GM21619 (cell line): ENCODE results near the gene LIPC.

Experiments
- ATAC-seq: cut with Tn5 transposase; IDR thresholded peaks from one replicate; pipeline ENCODE4 v1.9.1; 2021; ENCODE audit not compliant: unreplicated experiment

The LIPC gene

DNA sequence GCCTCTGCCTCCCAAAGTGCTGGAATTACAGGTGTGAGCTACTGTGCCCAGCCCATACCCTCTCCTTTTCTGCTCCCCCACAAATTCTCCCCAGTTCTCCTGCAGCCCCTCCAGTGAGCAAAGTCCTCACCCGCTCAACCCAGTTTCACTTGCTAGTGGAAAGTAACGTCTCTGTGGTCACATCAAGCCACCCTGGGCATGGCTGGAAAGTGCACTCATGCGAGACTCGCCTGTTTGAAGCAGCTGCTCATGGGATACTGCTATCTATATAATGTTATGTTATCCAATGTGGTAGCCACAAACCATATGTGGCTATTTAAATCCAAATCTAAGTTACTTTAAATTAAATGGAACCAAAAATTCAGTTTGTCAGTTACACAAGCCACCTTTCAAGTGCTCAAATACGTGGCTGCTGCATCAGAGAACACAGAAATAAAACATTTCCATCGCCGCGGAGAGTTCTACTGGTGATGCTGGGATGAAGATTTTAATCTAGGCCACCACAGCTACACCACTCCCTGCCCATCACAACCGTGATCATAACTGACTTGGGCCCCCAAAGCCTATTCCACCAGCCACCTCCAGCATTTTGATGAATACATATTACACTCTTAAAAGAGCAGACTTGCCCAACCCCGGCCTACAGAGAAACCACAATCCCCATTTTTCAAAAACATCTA, 119.4 kb downstream of the LIPC start:
- ATAC-seq = no peak

DNA sequence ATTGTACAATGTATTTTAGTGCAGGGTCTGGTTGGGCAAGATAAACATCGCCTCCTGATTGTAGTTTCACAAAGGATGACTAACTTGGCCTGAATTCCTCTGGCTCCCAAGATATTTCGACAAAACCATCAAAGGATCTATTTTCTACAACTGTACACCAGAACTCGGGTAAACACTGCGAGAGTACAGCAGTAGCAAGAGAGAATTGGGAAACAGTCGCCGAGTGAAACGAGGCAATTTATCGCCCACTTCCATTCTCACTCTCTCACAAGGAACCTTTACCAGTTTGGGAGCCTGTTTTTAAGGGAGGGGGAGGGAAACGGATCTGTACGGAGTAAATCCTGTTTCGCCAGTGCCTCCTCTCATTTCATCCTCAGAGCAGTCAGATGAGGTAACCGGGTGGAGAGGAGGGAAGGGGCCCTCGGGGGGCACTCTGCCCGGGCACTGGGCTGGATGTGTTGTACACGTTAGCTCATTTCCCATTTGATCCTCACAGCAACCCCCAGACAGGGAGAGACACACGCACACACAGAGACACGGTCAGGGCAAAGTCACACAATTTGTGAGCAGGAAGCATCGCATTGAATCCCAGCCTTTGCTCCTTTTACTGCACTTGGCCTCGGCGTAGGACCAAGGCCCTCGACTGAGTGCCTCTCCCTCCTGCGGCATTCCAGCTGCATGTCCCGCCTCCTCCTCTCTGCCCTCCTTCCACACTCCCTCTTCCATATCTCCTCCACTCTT, 120.1 kb downstream of the LIPC start:
- no peak for ATAC-seq

DNA sequence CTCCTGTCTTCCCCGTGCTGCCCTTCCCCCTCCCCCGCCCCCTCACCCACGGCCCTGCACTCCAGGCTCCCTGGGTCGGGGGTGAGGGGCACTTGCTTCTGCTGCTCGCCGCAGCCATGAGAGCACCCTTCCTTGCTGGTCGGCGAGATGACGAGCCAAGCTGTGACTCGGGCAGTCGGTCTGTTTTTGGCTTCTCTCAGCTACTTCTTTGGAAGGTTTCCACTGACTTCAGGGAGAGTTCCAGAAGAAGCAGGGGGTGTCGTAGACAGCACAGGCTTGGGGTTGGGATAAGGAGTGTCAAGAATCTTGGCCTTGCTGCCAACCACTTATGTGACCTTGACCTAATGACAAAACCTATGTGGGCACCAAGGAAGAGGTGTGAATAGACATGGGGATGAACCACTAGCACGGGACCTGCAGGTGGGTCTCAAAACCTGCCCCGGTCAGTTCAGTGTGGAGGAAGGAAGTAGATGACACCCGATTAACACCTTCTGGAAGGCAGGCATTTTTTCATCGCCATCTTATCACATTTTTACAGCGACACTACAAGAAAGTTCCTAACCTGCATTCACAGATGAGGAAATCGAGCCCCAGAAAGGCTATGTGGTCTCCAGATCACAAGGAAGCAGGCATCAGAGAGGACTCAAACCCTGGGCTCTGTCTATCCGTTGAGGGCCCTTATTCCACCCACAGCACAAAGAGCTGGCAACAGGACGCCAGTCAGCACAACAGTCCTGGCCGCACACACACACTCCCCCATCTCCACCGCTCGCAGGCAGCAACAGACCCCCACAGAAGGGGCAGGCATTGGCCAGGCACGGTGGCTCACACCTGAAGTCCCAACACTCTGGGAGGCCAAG, 120.9 kb downstream of the LIPC start:
- no peak for ATAC-seq

DNA sequence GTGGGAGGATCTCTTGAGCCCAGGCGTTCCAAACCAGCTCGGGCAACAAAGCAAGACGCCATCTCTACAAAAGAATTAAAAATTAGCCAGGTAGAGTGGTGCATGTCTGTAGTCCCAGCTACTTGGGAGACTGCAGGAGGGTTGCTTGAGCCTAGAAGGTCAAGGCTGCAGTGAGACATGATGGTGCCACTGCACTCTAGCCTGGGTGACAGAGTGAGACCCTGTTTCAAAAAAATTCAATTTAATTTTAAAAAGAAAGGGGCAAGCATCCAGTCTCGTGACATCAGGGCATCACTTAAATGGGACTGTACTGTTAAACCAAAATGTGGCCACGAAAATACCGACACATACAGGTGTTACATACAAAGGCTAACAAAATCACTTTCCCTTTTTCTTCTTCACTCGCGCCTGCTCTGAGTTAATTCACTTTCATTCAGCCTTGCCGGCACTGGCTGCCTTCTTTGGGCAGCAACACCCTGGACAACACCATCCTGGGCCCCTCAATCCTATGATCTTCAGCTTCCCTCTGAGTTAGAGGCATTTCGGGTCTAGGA, 121.7 kb downstream of the LIPC start:
- no peak for ATAC-seq

DNA sequence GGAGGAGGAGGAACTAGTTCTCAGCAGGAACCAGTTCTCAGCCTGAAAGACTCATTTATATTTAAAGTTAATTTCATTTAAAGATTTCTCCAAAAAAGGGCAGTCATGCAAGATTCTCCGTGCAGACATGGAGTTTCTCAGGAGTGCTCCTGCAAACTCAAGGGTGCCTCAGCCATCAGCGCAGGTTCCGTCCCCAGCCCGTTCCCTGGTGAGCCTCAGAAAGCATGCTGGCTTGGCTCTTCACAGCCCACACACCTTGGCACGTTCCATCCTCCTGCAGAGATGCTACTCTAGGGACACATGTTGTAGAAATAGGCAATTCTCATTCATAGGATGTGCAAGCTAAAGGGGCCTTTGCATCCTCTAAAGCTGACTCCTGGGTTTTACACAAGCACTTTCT, 123.0 kb downstream of the LIPC start:
- ATAC-seq = no peak

DNA sequence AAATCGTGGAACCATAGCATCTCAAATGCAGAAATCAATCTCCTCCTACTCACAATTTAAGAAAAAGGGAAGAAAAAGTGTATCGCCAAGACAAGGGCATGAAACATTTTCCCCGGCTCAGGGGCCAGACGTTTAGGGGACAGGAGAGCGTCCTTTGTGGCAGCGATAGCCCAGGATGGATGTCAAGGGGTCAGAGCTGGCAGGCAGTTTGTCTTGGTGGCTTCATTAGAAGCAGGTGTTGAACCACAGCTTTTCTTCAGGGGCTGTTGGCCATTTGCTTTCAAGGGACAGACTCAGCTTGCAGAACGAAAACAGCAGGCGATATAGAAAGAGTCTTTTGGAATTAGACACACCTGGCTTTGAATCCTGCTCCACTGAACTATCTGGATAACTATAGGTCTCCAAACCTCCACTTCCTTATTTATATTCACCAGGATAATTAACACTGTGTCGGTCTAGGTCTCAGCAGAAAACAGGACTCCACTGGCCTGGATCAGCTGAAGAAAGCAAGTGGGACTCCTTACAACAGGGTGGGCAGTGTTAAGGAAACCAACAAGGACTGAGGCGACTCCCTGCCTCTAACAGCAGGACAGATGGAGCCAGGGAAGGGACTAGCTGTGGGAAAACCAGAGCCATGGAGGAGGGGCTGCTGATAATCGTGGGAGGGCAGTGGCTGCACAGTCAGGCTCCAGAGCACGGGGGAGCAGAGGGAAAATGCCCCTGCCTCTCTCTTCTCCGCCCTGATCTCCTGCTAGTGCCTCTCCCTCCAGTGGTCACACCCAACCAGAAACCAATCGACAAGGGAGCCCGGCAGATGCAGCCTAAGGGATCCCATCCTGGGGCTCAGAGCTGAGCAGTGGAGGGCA, 123.6 kb downstream of the LIPC start:
- ATAC-seq = no peak

DNA sequence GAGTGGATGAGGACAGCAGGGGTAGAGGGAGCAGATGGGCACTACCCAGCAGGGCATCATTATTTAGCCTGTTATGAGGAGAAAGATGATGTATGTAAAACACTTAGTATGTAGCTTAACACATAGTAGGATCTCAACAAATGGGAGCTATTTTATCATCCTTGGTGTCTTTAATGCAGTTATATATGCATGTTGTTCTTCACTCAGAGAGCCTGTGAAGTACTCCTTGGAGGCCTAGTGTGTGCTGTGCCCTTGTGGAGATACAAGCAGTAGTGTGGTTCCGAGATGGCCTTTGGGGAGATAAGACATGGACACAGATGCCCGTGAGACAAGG, 124.2 kb downstream of the LIPC start:
- ATAC-seq = no peak

DNA sequence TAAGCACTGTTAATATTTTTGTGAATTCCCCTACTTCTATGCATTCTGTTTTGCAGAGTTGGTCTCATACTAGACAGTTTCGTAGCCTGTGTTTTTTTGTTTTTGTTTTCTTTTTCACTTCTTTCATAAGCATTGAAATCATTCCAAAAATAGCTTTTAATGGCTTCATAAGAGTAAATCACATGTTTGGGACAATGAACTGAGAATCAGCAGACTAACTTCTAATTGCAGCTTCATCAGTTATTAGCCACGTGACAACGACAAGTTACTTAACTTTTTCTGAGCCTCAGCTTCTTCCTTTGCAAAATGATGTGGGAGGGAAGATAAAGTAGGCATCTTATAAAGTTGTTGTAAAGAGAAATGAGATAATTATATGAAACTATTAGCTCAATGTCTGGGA, 124.8 kb downstream of the LIPC start:
- no peak for ATAC-seq

DNA sequence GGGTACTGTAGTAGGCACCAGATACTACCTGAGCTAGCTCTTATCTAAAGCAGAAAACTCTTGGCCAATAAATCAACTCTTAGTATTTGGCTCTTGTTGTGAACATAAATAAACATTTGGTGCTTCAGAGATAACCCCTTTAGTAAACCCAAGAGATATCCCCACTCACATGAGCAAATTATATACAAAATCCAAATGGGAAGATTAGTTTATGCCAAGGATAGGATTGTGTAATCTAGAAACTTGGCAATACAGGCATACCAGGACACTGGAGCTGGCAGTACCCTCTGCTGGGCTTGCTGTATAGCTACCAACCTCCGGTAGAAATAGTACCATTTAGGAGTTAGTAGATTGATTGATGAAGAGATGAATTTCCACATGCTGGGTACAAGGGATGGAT, 127.0 kb downstream of the LIPC start:
- no peak for ATAC-seq

DNA sequence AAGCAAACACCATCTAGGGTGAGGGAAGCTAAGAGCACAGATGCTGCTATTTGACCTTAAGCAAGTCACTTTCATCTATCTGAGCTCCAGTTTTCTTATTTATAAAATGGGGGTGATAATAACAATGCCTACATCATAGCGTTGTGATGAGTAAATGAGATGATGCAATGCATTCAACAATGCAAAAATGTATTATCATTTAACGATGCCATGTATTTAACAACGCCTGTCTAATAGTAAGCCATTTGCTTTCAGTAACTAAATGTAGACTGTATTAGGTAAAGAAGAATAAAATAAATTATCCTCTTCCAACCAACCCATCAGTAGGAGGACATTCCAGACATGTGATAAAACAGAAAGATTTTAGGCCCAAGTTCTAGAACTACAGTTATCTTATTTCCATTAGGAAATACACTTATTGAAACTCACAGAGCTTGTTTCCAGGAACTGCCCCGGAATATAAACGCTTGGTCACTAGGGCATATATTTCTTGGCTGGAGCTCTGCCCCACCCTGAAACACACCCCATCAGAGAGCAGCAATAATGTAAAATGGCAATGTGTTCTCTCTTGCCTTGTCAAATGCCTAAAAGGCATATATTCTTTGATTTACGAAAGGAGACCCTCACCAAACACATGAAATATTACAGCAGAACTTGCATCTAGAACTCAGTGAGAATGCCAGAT, 128.3 kb downstream of the LIPC start:
- ATAC-seq = no peak

DNA sequence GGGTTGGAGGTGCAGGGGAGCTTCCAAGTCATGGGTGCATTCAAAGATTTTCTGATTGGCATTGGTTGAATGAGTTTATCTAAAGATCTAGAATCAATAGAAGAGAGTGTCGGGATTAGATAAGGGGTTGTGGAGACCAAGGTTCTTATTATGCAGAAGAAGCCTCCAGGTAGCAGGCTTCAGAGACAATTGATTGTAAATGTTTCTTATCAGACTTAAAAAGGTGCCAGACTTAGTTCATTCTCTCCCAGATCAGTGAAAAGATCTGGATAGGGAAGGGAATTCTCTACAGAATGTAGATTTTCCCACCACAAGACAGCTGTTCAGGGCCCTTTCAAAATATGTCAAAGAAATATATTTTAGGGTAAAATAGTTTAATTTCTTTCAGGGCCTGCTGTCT, 129.5 kb downstream of the LIPC start:
- no peak for ATAC-seq

DNA sequence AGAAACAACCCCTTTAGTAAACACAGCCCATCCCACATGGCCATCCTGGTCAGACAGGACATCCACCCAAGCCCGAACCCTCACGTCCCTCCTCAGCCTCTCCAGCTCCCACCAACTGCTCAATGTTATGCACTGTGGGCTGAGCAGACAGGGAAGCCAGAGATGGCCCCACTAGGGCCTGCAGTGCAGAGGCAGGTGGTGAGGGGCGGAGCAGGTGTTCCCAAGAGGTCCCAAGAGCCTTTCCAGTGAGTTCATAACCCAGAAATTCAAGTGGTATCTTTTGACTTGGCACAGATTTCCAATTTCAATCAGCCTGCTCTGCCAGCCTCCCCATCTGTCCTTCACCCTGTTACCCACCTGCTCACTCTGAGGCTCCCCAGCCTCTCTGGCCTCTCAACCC, 130.3 kb downstream of the LIPC start:
- no peak for ATAC-seq

DNA sequence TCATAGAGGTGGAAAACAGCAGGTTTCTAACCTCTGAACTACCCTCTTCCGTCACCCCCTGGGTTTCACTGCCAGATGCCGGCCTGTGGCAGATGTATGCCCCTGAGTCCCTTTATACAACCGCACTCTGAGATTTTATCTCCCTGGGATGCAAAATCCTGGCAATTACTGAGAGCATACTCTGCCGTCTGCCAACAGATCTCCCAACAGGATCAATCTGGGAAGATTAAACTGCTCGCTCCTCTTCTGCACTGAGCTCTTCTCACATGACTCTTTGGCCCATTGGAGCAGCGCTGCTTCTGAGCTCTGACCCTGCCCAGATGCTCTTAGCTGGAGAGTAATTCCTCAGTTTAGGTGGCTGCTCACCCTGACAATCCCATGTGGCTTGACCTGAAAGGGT, 133.2 kb downstream of the LIPC start:
- ATAC-seq = no peak

DNA sequence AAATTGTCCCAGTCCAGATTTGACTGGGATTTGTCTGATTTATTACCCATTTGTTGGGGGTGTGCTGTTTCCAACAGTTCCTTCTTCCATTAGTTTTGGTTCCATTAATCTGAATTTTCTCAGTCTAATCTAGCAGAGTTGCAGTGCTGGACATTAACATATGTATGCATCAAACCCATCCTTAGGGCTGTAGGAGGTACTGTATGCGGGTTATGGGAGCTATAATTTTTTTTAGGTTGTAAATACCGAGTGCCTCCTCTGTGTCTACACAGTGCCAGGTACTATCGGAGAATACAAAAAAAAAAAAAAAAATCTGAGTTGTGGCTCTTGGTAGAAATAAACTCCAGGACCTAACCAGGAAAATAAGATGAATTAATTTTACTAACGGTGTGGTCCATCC, 133.8 kb downstream of the LIPC start:
- no peak for ATAC-seq

DNA sequence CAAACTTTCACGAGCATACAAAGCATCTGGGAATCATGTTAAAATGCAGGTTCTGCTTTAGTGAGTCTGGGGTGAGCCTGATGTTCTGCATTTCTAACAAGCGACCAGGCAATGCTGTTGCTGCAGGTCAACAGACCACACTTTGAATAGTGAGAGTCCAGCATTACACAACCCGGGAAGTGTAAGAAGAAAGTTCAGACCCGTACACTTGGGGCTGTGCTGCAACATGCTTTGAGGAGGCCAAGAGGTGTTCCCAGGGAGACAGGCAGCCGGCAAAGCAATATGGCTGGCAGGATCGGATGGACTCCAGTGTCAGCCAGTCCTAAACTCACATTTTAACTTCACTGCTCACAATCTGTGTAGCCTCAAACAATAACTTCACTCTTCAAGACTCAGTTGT, 134.2 kb downstream of the LIPC start:
- no peak for ATAC-seq

DNA sequence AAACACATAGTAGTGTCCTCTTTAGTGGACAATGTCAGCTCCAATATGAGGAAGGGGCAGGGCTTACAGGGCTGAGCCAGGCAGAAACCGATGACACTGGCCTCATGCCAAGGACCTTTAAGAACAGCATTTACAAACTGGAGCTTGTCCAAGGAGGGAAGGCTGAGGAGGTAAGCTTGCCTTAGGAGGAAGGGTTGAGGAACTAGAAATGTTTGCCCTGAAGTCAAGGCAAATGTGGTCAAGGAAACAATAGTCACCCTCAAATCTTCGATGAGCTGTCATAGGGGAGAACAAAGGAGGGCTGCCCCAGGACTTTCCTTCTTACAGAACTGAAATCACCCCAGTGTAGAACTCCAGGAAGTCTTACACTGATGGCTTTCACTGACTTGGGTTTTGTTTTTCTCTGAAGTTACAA, 136.4 kb downstream of the LIPC start:
- ATAC-seq = no peak

DNA sequence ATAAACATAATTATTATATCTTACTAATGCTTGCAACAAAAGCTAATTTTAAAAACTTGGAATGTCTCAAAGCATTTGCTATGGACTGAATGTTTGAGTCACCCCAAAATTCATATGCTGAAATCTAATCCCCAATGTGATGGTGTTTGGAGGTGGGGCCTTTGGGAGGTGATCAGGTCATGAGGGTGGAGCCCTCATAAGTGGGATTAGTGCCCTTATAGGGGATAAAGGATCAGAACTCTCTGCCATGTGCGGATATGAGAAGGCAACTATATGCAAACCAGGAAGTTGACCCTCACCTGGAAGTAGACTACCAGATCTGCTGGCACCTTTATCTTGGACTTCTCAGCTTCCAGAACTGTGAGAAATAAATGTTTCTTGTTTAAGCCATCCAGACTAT, 137.7 kb downstream of the LIPC start:
- ATAC-seq = no peak

DNA sequence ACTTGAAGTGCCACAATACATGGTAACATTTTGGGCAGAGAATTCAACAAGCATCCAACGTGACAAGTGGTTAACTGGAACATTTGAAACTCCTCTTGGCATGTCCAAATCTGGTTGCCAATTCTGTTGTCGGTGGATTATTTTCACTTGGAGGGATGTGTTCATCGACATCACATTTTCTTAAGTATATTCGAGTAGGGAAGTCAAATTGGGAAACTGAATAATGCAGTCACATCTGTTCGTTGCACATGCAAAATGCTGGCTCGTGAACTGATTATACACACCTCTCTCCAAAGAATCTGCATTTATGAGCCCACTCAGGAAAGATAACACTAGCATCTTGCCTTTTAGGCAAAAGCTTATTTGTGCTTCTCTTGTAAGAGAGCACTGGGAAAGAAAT, 139.7 kb downstream of the LIPC start:
- no peak for ATAC-seq

DNA sequence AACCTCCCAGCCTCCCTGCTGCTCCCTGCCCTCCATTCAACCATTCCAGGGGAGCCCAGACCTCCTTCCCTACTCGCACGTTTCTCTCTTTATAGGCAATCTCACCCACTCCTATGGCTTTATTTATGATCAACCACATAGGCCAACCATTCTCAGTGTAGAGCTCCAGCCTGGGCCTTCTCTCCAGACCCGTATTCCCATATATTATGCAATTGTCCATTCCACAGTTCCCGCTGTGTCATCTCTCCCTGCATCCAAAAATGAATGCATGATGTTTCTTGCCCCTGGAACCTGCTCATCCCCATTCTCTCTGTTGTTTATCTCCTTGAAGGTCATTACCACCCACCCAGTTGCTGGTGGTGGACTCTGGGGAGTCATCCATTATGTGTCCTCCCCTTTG, 140.7 kb downstream of the LIPC start:
- no peak for ATAC-seq

DNA sequence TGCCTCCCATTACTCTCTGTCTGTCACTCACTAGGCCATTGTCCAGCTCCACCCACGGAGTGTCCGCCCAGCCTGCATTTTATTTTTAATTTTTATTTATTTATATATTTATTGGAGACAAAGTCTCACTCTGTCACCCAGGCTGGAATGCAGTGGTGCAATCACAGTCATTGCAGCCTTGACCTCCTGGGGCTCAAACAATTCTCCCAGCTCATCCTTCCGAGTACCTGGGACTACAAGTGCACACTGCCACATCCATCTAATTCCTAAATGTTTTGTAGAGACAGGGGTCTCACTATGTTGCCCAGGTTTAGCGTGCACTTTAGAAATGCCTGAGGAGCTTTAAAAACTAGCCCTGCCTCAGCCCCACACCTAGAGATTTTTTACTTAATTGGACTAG, 141.5 kb downstream of the LIPC start:
- ATAC-seq = no peak
